Colonic mucosa (tissue), 4 donors: Measurements from ENCODE around the gene PLEKHG2. TPM values are rescaled to one million over a fixed set of nuclear protein-coding genes. Genes with fewer than 3 reads are reported as not detected.

ENCODE experiments used
- DNase-seq: peaks from one replicate; pipeline ENCODE4 v3.0.0-alpha.2; 2020
- H3K27ac ChIP-seq: fragments of 200-600 bp; one replicate; pipeline ENCODE4 v1.8.0; 2021
- H3K27me3 ChIP-seq: fragments of 200-600 bp; one replicate; pipeline ENCODE4 v1.8.0; 2021
- H3K36me3 ChIP-seq: fragments of 200-600 bp; one replicate; pipeline ENCODE4 v1.8.0; 2021
- H3K4me1 ChIP-seq: fragments of 200-600 bp; one replicate; pipeline ENCODE4 v1.8.0; 2021; ENCODE audit warnings: mild to moderate bottlenecking
- H3K4me3 ChIP-seq: fragments of 200-600 bp; one replicate; pipeline ENCODE4 v1.8.0; 2021
- H3K9ac ChIP-seq, 2 donors: one replicate each; pipeline ENCODE4 v1.7.0; 2013; ENCODE audit warnings: control low read depth in 2 of 2, low read depth in 2 of 2, low read length in 2 of 2
- H3K9me3 ChIP-seq: fragments of 200-600 bp; one replicate; pipeline ENCODE4 v1.8.0; 2021
- CTCF ChIP-seq: fragments of 200-600 bp; IDR thresholded peaks from one replicate; pipeline ENCODE4 v1.8.0; 2022; ENCODE audit warnings: antibody characterized with exemption, mild to moderate bottlenecking
- intact Hi-C: fragments of 100-400 bp; cut with DNase I; formaldehyde crosslinking; loops from one replicate; pipeline ENCODE4 v1.14.1; 2022
- total RNA-seq, 2 donors: library from RNA; stranded (reverse); fragmentation: NEBNext Ultra II Directional in 1 of 2; extraction: Animal tissue kit (Norgen Biotek cat#: 25700) in 1 of 2; gene quantifications; one replicate each; pipeline ENCODE4 v1.2.1, GENCODE V29; 2021
- donor health status: healthy.
- donor health status: DM: no; HTN: no; CAD: no.
- donor health status: DM: no; HTN: no; CAD: no.

The PLEKHG2 gene
- total RNA-seq, 2 donors from 2014 or later = 8.0 to 10.4 TPM

DNA sequence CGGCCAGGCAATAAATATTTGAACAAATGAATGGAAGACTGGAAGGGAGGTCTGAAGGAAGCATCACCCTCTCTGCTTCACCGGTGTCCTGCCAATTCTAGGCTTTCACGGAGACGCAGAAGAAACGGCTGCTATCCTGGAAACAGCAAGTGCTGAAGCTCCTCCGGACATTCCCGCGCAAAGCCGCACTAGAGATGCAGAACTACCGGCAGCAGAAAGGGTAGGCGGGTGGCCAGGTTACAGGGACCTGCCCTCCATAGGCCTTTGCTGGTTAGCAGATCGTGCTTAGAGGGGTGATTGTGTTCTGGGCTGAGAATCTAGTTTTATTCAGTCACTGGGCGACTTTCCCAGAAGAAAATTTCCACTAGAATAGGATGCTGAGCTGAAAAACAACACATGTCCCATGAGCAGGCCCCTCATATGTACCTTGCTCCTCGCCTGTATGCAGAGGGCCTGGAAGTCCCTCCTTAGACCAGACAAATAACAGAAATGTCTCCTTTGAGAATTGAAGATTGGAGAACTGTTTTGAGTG lies 32.5 kb upstream of the PLEKHG2 start:
- no peak overlapping the region for H3K9ac ChIP-seq
- no peaks in the 10 kb centered on the region for H3K9me3 ChIP-seq
- no peak for DNase-seq
- H3K27me3 ChIP-seq = no peaks in the 10 kb centered on the region
- no peak overlapping the region for H3K27ac ChIP-seq
- H3K4me3 ChIP-seq = no peak overlapping the region
- intact Hi-C loops = no loop called here
- no peaks in the 10 kb centered on the region for H3K4me1 ChIP-seq
- H3K36me3 ChIP-seq = peaks cover 36% of the 10 kb centered on the region
- no peak for TF ChIP-seq CTCF

DNA sequence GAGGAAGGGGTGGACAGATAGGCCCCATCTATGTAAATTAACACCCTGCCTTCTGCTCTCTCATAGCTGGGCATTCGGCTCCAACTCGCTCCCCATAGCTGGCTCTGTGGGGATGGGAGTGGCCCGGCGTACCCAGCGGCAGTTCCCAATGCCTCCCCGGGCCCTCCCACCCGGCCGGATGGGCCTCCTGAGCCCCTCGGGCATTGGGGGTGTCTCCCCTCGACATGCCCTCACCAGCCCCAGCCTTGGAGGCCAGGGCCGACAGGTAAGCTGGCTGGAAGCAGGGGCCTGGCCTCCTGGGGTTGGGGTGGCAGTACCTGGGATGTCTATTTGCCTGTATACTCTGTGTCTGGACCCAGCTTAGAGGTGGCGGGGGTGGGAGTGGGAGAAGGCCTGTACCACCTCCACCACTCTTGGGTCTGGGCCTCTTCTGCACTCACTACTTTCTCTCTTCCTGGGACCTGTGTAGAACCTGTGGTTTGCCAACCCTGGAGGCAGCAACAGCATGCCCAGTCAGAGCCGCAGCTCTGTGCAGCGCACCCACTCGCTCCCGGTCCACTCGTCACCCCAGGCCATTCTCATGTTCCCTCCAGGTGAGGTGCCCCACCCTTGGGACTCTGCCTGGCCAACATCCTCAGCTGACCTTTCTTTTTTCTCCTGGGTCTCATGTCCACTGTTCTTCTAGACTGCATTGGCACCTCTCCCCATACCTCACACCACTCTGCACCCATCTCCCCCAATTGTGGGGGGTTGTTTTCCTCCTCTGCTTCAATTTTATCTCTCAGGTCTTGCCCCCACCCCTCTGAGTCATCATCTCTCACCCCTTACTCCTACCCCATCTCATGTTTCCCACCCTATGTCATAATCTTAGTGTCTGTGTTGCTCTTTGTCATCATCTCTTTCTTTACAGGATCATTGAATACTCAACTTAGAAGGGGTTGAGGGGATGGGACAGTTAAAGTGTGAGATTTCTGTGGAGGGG lies 31.7 kb upstream of the PLEKHG2 start:
- intact Hi-C loops = no loop called here
- TF ChIP-seq CTCF = no peak
- Histone ChIP-seq H3K36me3 (peaks cover 28% of the 10 kb centered on the region), H3K4me1 (no peaks in the 10 kb centered on the region), H3K9ac (no peak overlapping the region), H3K9me3 (no peaks in the 10 kb centered on the region), H3K4me3 (no peak overlapping the region), H3K27me3 (no peaks in the 10 kb centered on the region), H3K27ac (no peak overlapping the region)
- no peak for DNase-seq

GRCh38 chr19:39381910-39382611 lies 30.4 kb upstream of the PLEKHG2 start:
- H3K9ac ChIP-seq = no peak overlapping the region
- H3K27ac ChIP-seq = no peak overlapping the region
- intact Hi-C loops = no loop called here
- peaks cover 27% of the 10 kb centered on the region for H3K36me3 ChIP-seq
- H3K9me3 ChIP-seq = no peaks in the 10 kb centered on the region
- H3K27me3 ChIP-seq = no peaks in the 10 kb centered on the region
- no peak for DNase-seq
- no peak overlapping the region for H3K4me3 ChIP-seq
- no peaks in the 10 kb centered on the region for H3K4me1 ChIP-seq
- TF ChIP-seq CTCF = no peak

DNA sequence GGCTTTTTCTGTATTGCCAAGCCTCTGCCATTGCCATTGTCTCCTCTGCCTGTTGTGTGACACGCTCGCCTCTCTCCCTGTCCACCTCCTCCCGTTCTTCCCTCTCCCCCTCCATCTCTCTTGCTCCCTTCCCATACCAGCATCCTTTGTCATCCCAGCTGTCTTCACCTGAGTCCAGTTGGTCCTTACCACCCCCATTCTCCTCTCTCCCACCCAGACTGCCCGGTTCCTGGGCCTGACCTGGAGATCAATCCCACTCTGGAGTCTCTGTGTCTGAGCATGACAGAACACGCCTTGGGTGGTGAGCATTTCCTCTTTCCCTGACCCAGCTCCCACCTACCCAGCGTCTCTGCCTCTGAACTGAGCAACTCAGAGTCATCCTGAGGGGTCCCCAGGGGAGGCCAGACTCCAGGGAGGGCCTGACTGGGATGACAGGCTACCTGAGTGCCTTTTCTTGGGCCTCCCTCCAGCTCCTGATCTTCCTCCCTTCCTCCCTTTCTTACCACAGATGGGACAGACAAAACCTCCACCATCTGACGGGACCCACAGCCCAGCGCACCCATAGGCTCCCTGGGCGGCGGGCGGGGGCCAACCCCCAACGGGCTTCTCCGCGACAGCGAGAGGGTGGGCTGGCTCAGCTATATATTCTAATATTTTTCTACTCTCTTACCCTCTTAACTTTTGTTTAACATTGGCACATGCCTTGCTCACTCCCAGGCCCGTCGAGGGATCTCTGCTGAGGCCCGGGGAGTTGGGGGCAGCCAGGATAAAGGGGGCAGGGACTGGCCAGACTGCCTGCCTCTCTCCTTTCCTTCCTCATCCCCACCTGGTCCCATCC lies 29.3 kb upstream of the PLEKHG2 start:
- intact Hi-C loops = no loop called here
- no peaks in the 10 kb centered on the region for H3K4me1 ChIP-seq
- peaks cover 23% of the 10 kb centered on the region for H3K36me3 ChIP-seq
- no peaks in the 10 kb centered on the region for H3K9me3 ChIP-seq
- no peak overlapping the region for H3K4me3 ChIP-seq
- DNase-seq = no peak
- H3K27ac ChIP-seq = no peak overlapping the region
- no peaks in the 10 kb centered on the region for H3K27me3 ChIP-seq
- H3K9ac ChIP-seq = no peak overlapping the region
- no peak for TF ChIP-seq CTCF
